Esophagus muscularis mucosa (tissue), 4 donors: Measurements from ENCODE around the gene TUSC2. TPM values are rescaled to one million over a fixed set of nuclear protein-coding genes. Genes with fewer than 3 reads are reported as not detected.

Source experiments
- DNase-seq: peaks from one replicate; pipeline ENCODE4 v3.0.0-alpha.2; 2017; ENCODE audit errors: extremely low spot score
- H3K27ac ChIP-seq, 4 donors: fragments of 200-600 bp; sonication (generic); replicated peaks in 1 of 4; 1 replicate in 3 of 4; 2 replicates in 1 of 4; pipeline ENCODE4 v1.5.1; 2016 to 2019; ENCODE audit warnings: mild to moderate bottlenecking in 1 of 4
- H3K27me3 ChIP-seq, 4 donors: fragments of 200-600 bp; sonication (generic); one replicate each; pipeline versions ENCODE4 v1.5.1 to v1.6.0; 2016 to 2019
- H3K36me3 ChIP-seq, 4 donors: fragments of 200-600 bp; sonication (generic); one replicate each; pipeline ENCODE4 v1.5.1; 2016 to 2019
- H3K4me1 ChIP-seq, 4 donors: fragments of 200-600 bp; sonication (generic); one replicate each; pipeline ENCODE4 v1.5.1; 2016 to 2019
- H3K4me3 ChIP-seq, 4 donors: fragments of 200-600 bp; sonication (generic); 1 replicate in 2 of 4; 2 replicates in 2 of 4; pipeline ENCODE4 v1.5.1; 2016 to 2019; ENCODE audit warnings: mild to moderate bottlenecking in 4 of 4, moderate library complexity in 1 of 4
- H3K9me3 ChIP-seq, 4 donors: fragments of 200-600 bp; sonication (generic); 1 replicate in 3 of 4; 2 replicates in 1 of 4; pipeline ENCODE4 v1.5.1; 2016 to 2019
- CTCF ChIP-seq, 3 experiments: fragments of 200-600 bp in 2 of 3; fragments of 450-650 bp in 1 of 3; sonication (generic) in 2 of 3; IDR thresholded peaks; one replicate each; pipeline ENCODE4 v1.5.1; 2017 to 2019; ENCODE audit warnings: antibody characterized with exemption in 3 of 3, mild to moderate bottlenecking in 2 of 3, moderate library complexity in 1 of 3
- EP300 ChIP-seq: sonication (generic); formaldehyde crosslinking; IDR thresholded peaks from one replicate; pipeline ENCODE4 v1.6.1; 2017; ENCODE audit warnings: antibody characterized with exemption
- POLR2A ChIP-seq: fragments of 450-650 bp; IDR thresholded peaks from one replicate; pipeline ENCODE4 v1.6.1; 2017; ENCODE audit warnings: antibody characterized with exemption, moderate library complexity, mild to moderate bottlenecking, low read depth
- POLR2AphosphoS5 ChIP-seq, 2 donors: sonication (generic); formaldehyde crosslinking; IDR thresholded peaks; one replicate each; pipeline ENCODE4 v1.6.1; 2017; ENCODE audit warnings: antibody characterized with exemption in 2 of 2
- WGBS: methylation state at CpG from one replicate; pipeline ENCODE4 v1.1.5; 2018; 5-methylcytosine and 5-hydroxymethylcytosine counted together
- intact Hi-C: fragments of 100-400 bp; cut with DNase I; formaldehyde crosslinking; loops from one replicate; pipeline ENCODE4 v1.15.1; 2023
- total RNA-seq, 4 donors: library from RNA; depleted of rRNA; stranded (reverse); fragments of >200 nt; gene quantifications; one replicate each; pipeline versions ENCODE4 v1.1.0 to v1.2.1, GENCODE V29; 2016

The TUSC2 gene
- total RNA-seq, 4 donors from 2014 or later, result 18.7 to 40.6 (median 37.5) TPM

- WGBS, result 96% methylated on average over 8 of the region's 8 CpGs
- H3K4me1 ChIP-seq, result peaks cover 11 to 30% (median 24%) of the 10 kb centered on the region in 4 donors
Observed at GRCh38 chr3:50279255-50280016, 48.6 kb downstream of the TUSC2 start.

GRCh38 chr3:50278880-50279224, 49.2 kb downstream of the TUSC2 start, which contains the start of gene LSMEM2:
Gene LSMEM2 (plus strand): TSS chr3:50279087. CDS start chr3:50279114, 27 bp downstream.
- Histone ChIP-seq H3K4me1 (peaks cover 17 to 36% (median 30%) of the 10 kb centered on the region in 4 donors), H3K27me3 (peaks cover 0 to 33% (median 5%) of the 10 kb centered on the region in 4 donors), H3K27ac (peak within 1 kb of the TSS in 1 of 4 donors; percentile 22), H3K4me3 (no peak within 1 kb of the TSS), H3K9me3 (no peaks in the 10 kb centered on the region), H3K36me3 (peaks cover 0 to 20% (median 9%) of the 10 kb centered on the region in 4 donors)
- no peak for DNase-seq
- TF ChIP-seq EP300 (no peak), POLR2A (no peak), CTCF (IDR thresholded peaks at IDR 0.05) (no peak), POLR2AphosphoS5 (IDR thresholded peaks at IDR 0.05) (no peak)
- WGBS, result no CpG with 5 or more reads among the region's 2 CpGs
- intact Hi-C loops, result no loop called here

More at GRCh38 chr3:50279255-50280016, 48.6 kb downstream of the TUSC2 start:
- H3K36me3 ChIP-seq, result peaks cover 0 to 20% (median 9%) of the 10 kb centered on the region in 4 donors
- no peak for DNase-seq
- no peaks in the 10 kb centered on the region for H3K9me3 ChIP-seq
- H3K27me3 ChIP-seq, result peaks cover 0 to 27% (median 4%) of the 10 kb centered on the region in 4 donors
- H3K27ac ChIP-seq, result peak overlapping the region in 1 of 4 donors; percentile 22
- H3K4me3 ChIP-seq, result no peak overlapping the region
- intact Hi-C loops, result no loop called here
- TF ChIP-seq POLR2AphosphoS5 (IDR thresholded peaks at IDR 0.05) (no peak), CTCF (IDR thresholded peaks at IDR 0.05) (no peak), EP300 (no peak), POLR2A (no peak)

- H3K9me3 ChIP-seq, result no peaks in the 10 kb centered on the region
- no peak overlapping the region for H3K27ac ChIP-seq
- WGBS, result 68% methylated on average over 4 of the region's 4 CpGs
- peaks cover 0 to 38% (median 5%) of the 10 kb centered on the region in 4 donors for H3K27me3 ChIP-seq
- no peak for DNase-seq
- intact Hi-C loops, result no loop called here
- peaks cover 0 to 24% (median 9%) of the 10 kb centered on the region in 4 donors for H3K36me3 ChIP-seq
- TF ChIP-seq POLR2AphosphoS5 (IDR thresholded peaks at IDR 0.05) (no peak), CTCF (IDR thresholded peaks at IDR 0.05) (no peak), POLR2A (no peak), EP300 (no peak)
- peaks cover 23 to 41% (median 35%) of the 10 kb centered on the region in 4 donors for H3K4me1 ChIP-seq
- H3K4me3 ChIP-seq, result no peak overlapping the region
Observed at GRCh38 chr3:50278123-50278879, 49.7 kb downstream of the TUSC2 start.

- peaks cover 30 to 55% (median 46%) of the 10 kb centered on the region in 4 donors for H3K4me1 ChIP-seq
- H3K9me3 ChIP-seq, result no peaks in the 10 kb centered on the region
- H3K27ac ChIP-seq, result no peak overlapping the region
- peaks cover 0 to 40% (median 5%) of the 10 kb centered on the region in 4 donors for H3K27me3 ChIP-seq
- 90% methylated on average over 17 of the region's 17 CpGs for WGBS
- intact Hi-C loops, result no loop called here
- H3K36me3 ChIP-seq, result peaks cover 0 to 24% (median 9%) of the 10 kb centered on the region in 4 donors
- TF ChIP-seq CTCF (IDR thresholded peaks at IDR 0.05), result no peak
- TF ChIP-seq EP300, result no peak
- TF ChIP-seq POLR2A, result no peak
- no peak for TF ChIP-seq POLR2AphosphoS5 (IDR thresholded peaks at IDR 0.05)
- DNase-seq, result no peak
- H3K4me3 ChIP-seq, result no peak overlapping the region
Observed at GRCh38 chr3:50276762-50277101, 51.3 kb downstream of the TUSC2 start.
